Choroid plexus epithelial cell (primary cell): Measurements from ENCODE around the gene GALNT13.

Experiments
- DNase-seq: peaks from one replicate; pipeline ENCODE4 v3.0.0-alpha.2; 2010; ENCODE audit warnings: low read depth
- H3K4me3 ChIP-seq: 2 replicates; pipeline ENCODE4 v1.5.1; 2011; ENCODE audit warnings: low read depth, mild to moderate bottlenecking, control low read depth, low read length, moderate library complexity
- CTCF ChIP-seq: conservative IDR thresholded peaks from 2 replicates; pipeline ENCODE4 v1.5.1; 2011; ENCODE audit warnings: low read depth, mild to moderate bottlenecking, control low read depth, inconsistent platforms, low read length, moderate library complexity

The GALNT13 gene

GRCh38 chr2:154488801-154489200 lies 617.1 kb downstream of the GALNT13 start:
- DNase-seq, result no peak
- no peak for TF ChIP-seq CTCF
- H3K4me3 ChIP-seq, result no peak overlapping the region

- no peak for DNase-seq
- H3K4me3 ChIP-seq, result no peak overlapping the region
- no peak for TF ChIP-seq CTCF
These were observed 617.6 kb downstream of the GALNT13 start for GRCh38 chr2:154489266-154489858.

- no peak overlapping the region for H3K4me3 ChIP-seq
- no peak for TF ChIP-seq CTCF
- DNase-seq, result no peak
These were observed 618.8 kb downstream of the GALNT13 start for GRCh38 chr2:154490530-154490929.

GRCh38 chr2:154495455-154495868 lies 623.7 kb downstream of the GALNT13 start:
- TF ChIP-seq CTCF, result no peak
- H3K4me3 ChIP-seq, result no peak overlapping the region
- DNase-seq, result no peak

- TF ChIP-seq CTCF, result no peak
- H3K4me3 ChIP-seq, result no peak overlapping the region
- DNase-seq, result no peak
These were observed 625.3 kb downstream of the GALNT13 start for GRCh38 chr2:154497019-154497418.
